Neuronal stem cell (in vitro differentiated cells): ENCODE data around the gene B3GALNT2.

Source experiments
- DNase-seq: peaks from one replicate; pipeline ENCODE4 v3.0.0-alpha.2; 2013; ENCODE audit warnings: low spot score
- H2AFZ ChIP-seq: one replicate; pipeline ENCODE4 v1.6.1; 2013; ENCODE audit warnings: mild to moderate bottlenecking, low read length, inconsistent platforms
- H2AK5ac ChIP-seq: 2 replicates; pipeline ENCODE4 v1.6.1; 2013; ENCODE audit warnings: low read depth, mild to moderate bottlenecking, inconsistent platforms, low read length, moderate library complexity, mixed read lengths
- H2BK120ac ChIP-seq: 2 replicates; pipeline ENCODE4 v1.6.1; 2013; ENCODE audit warnings: low read depth, mild to moderate bottlenecking, inconsistent platforms, low read length, moderate library complexity, mixed read lengths
- H2BK12ac ChIP-seq: one replicate; pipeline ENCODE4 v1.6.1; 2013; ENCODE audit warnings: low read length, inconsistent platforms
- H2BK15ac ChIP-seq: 2 replicates; pipeline ENCODE4 v1.6.1; 2013; ENCODE audit warnings: mild to moderate bottlenecking, low read length, inconsistent platforms, mixed read lengths
- H2BK5ac ChIP-seq: one replicate; pipeline ENCODE4 v1.6.1; 2013; ENCODE audit warnings: inconsistent platforms, mild to moderate bottlenecking, low read length, moderate library complexity
- H3K14ac ChIP-seq: one replicate; pipeline ENCODE4 v1.6.1; 2013; ENCODE audit warnings: low read length, inconsistent platforms
- H3K18ac ChIP-seq: 2 replicates; pipeline ENCODE4 v1.6.1; 2013; ENCODE audit warnings: low read length, inconsistent platforms
- H3K23ac ChIP-seq: 2 replicates; pipeline ENCODE4 v1.6.1; 2013; ENCODE audit warnings: low read depth, mild to moderate bottlenecking, mixed read lengths, low read length, inconsistent platforms; ENCODE audit not compliant: poor library complexity
- H3K27ac ChIP-seq: replicated peaks from 3 replicates; pipeline ENCODE4 v1.5.1; 2013; ENCODE audit warnings: low read length, inconsistent platforms
- H3K27me3 ChIP-seq, 3 experiments: 2 replicates each; pipeline ENCODE4 v1.6.1; 2013; ENCODE audit warnings: low read length in 3 of 3, mild to moderate bottlenecking in 2 of 3, inconsistent platforms in 1 of 3, low read depth in 1 of 3, mixed read lengths in 1 of 3, moderate library complexity in 1 of 3; ENCODE audit not compliant: control insufficient read depth in 3 of 3, insufficient read depth in 3 of 3
- H3K36me3 ChIP-seq, 2 donors: replicated peaks in 1 of 2; 2 replicates each; pipeline ENCODE4 v1.6.1; 2013; ENCODE audit warnings: low read length in 2 of 2; ENCODE audit not compliant: control insufficient read depth in 2 of 2, insufficient read depth in 2 of 2
- H3K4ac ChIP-seq: 2 replicates; pipeline ENCODE4 v1.6.1; 2013; ENCODE audit warnings: inconsistent platforms, mild to moderate bottlenecking, low read length, moderate library complexity
- H3K4me1 ChIP-seq, 2 donors: 1 replicate in 1 of 2; 2 replicates in 1 of 2; pipeline ENCODE4 v1.6.1; 2013; ENCODE audit warnings: low read length in 2 of 2, low read depth in 1 of 2; ENCODE audit not compliant: control insufficient read depth in 2 of 2, insufficient read depth in 1 of 2
- H3K4me2 ChIP-seq: one replicate; pipeline ENCODE4 v1.6.1; 2013; ENCODE audit warnings: mild to moderate bottlenecking, low read length, inconsistent platforms; ENCODE audit not compliant: insufficient read depth, poor library complexity, severe bottlenecking
- H3K4me3 ChIP-seq, 2 donors: 2 replicates each; pipeline ENCODE4 v1.5.1; 2013; ENCODE audit warnings: low read length in 2 of 2, mild to moderate bottlenecking in 2 of 2, inconsistent platforms in 1 of 2, moderate library complexity in 1 of 2
- H3K79me1 ChIP-seq: one replicate; pipeline ENCODE4 v1.6.1; 2013; ENCODE audit warnings: low read depth, mild to moderate bottlenecking, inconsistent platforms, low read length, moderate library complexity
- H3K9ac ChIP-seq: one replicate; pipeline ENCODE4 v1.6.1; 2013; ENCODE audit warnings: mild to moderate bottlenecking, low read depth, low read length, inconsistent platforms; ENCODE audit not compliant: poor library complexity
- H3K9me3 ChIP-seq, 2 donors: replicated peaks in 1 of 2; 2 replicates each; pipeline versions ENCODE3 to v1.6.1; 2013; ENCODE audit warnings: low read length in 2 of 2, mild to moderate bottlenecking in 2 of 2, inconsistent platforms in 1 of 2, low read depth in 1 of 2, mixed read lengths in 1 of 2, moderate library complexity in 1 of 2; ENCODE audit not compliant: control insufficient read depth in 2 of 2, insufficient read depth in 1 of 2
- H4K8ac ChIP-seq: one replicate; pipeline ENCODE4 v1.6.1; 2013; ENCODE audit warnings: low read depth, mild to moderate bottlenecking, inconsistent platforms, low read length, moderate library complexity
- H4K91ac ChIP-seq: one replicate; pipeline ENCODE4 v1.6.1; 2013; ENCODE audit warnings: low read length, low read depth, mild to moderate bottlenecking, inconsistent platforms; ENCODE audit not compliant: poor library complexity
- WGBS, 2 donors: extraction: QIAGEN DNeasy Blood & Tissue Kit; methylation state at CpG; one replicate each; pipeline ENCODE4 v1.1.7; 2013; ENCODE audit warnings: missing lambda C conversion rate in 2 of 2, mixed read lengths in 1 of 2; ENCODE audit not compliant: insufficient read length in 2 of 2, insufficient replicate concordance in 1 of 2; ENCODE audit errors: extremely low coverage in 2 of 2; 5-methylcytosine and 5-hydroxymethylcytosine counted together

The B3GALNT2 gene

DNA sequence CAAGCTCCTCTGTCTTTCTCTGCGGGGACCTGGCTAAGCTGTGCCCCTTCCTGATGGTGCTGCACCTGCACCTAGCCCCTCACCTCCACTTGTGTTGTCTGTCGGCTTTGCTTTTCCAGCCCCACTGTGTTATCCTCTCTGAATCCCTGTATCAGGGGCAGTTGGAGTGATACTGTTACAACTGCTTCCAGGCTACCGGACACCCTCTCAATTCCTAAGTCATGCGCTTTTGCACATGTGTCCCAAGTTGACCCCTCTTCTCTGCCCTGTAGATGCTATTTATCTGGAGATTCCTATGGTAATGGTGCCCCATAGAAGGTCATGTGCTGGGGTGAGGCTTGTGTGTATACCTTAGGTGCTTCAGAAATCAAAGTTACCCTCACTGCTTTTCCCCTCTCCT, 78.1 kb downstream of the B3GALNT2 start:
- Histone ChIP-seq H2AK5ac (no peak overlapping the region), H3K4me1 (peaks cover 0 to 6% of the 10 kb centered on the region in 2 donors), H3K9ac (no peak overlapping the region), H2BK12ac (no peak overlapping the region), H3K36me3 (peaks cover 0 to 10% of the 10 kb centered on the region in 2 donors), H3K79me1 (no peaks in the 10 kb centered on the region), H3K4me2 (no peak overlapping the region), H3K4ac (no peak overlapping the region), H3K23ac (no peak overlapping the region), H2AFZ (no peak overlapping the region), H3K27ac (no peak overlapping the region), H4K8ac (no peak overlapping the region), H3K27me3 (no peaks in the 10 kb centered on the region), H4K91ac (no peak overlapping the region), H2BK15ac (no peak overlapping the region), H2BK120ac (no peak overlapping the region), H3K9me3 (no peaks in the 10 kb centered on the region), H2BK5ac (no peak overlapping the region), H3K14ac (no peak overlapping the region), H3K4me3 (no peak overlapping the region), H3K18ac (no peak overlapping the region)
- DNase-seq: no peak
- no CpG with 5 or more reads among the region's 4 CpGs for WGBS, 2 donors

DNA sequence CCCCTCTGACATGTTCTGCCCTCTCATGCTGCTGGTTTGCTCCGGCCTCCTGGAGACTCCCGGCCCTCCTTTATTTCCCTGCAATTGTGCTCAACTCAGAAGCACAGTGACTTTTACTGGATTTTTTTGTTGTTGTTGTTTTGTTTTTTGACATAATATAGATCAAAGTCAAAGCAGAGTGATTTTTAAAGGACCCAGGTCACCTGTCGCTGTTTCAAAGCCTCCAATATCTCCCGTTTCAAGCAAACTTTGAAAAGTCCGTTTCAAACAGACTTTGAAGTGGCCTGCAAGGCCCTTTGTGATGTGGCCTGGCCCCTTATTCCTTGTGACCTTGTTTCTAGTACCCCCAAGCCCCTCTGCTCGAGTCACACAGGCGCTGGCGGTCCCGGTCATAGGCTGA, 78.9 kb downstream of the B3GALNT2 start:
- Histone ChIP-seq H3K4me2 (no peak overlapping the region), H2BK12ac (no peak overlapping the region), H3K79me1 (no peaks in the 10 kb centered on the region), H3K4me1 (peaks cover 0 to 6% of the 10 kb centered on the region in 2 donors), H3K18ac (no peak overlapping the region), H3K27me3 (no peaks in the 10 kb centered on the region), H4K91ac (no peak overlapping the region), H3K36me3 (peaks cover 0 to 10% of the 10 kb centered on the region in 2 donors), H3K4me3 (no peak overlapping the region), H4K8ac (no peak overlapping the region), H2BK5ac (no peak overlapping the region), H3K9me3 (no peaks in the 10 kb centered on the region), H3K23ac (no peak overlapping the region), H2AFZ (no peak overlapping the region), H2AK5ac (no peak overlapping the region), H2BK15ac (no peak overlapping the region), H2BK120ac (no peak overlapping the region), H3K14ac (no peak overlapping the region), H3K27ac (no peak overlapping the region), H3K4ac (no peak overlapping the region), H3K9ac (no peak overlapping the region)
- no peak for DNase-seq
- WGBS, 2 donors: no CpG with 5 or more reads among the region's 9 CpGs

DNA sequence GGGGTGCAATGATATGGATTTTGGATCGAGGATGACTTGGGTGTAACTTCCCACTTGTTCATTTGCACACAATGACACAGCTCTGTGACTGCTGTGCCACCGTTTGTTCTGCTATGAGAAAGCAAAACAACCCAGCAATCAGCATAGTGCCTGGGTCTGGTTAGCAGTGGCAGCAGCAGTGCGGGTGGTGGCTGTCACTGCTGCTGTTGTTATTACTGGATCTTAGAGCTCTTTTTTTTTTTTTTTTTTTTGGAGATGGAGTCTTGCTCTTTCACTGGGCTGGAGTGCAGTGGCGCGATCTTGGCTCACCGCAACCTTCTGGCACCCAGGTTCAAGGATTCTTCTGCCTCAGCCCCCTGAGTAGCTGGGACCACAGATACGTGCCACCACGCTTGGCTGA, 80.2 kb downstream of the B3GALNT2 start:
- Histone ChIP-seq H2AK5ac (no peak overlapping the region), H3K18ac (no peak overlapping the region), H3K9ac (no peak overlapping the region), H4K91ac (no peak overlapping the region), H3K4ac (no peak overlapping the region), H3K23ac (no peak overlapping the region), H3K9me3 (no peaks in the 10 kb centered on the region), H4K8ac (no peak overlapping the region), H2AFZ (no peak overlapping the region), H3K27ac (no peak overlapping the region), H3K79me1 (no peaks in the 10 kb centered on the region), H2BK15ac (no peak overlapping the region), H2BK120ac (no peak overlapping the region), H2BK5ac (no peak overlapping the region), H3K14ac (no peak overlapping the region), H3K4me3 (no peak overlapping the region), H3K4me2 (no peak overlapping the region), H3K27me3 (no peaks in the 10 kb centered on the region), H2BK12ac (no peak overlapping the region), H3K4me1 (peaks cover 0 to 6% of the 10 kb centered on the region in 2 donors), H3K36me3 (peaks cover 0 to 10% of the 10 kb centered on the region in 2 donors)
- DNase-seq: no peak
- WGBS, 2 donors: no CpG with 5 or more reads among the region's 8 CpGs

DNA sequence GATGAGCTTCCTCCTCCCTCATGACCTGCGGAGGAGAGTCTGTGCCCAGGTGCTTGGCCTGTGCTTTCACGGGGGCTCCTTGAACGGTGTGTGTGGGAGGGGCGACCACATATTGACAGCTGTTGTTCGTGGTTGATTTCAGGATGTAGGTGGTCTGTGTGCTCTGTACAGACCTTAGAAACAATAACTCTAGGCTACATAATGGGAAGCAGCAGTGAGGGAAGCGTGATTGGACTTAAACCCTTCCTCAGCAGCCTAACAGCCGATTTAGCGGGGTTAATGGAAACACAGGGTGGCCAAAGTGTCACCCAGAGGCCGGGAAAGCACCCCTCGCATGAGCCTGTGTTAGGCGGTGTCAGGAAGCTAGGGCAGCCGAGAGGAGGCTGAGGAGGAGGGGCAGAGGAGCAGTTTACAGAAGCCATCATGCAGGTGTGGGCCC, 81.0 kb downstream of the B3GALNT2 start:
- Histone ChIP-seq H3K36me3 (peaks cover 0 to 13% of the 10 kb centered on the region in 2 donors), H2BK12ac (no peak overlapping the region), H3K9me3 (no peaks in the 10 kb centered on the region), H3K4me3 (no peak overlapping the region), H2BK120ac (no peak overlapping the region), H3K27me3 (no peaks in the 10 kb centered on the region), H3K18ac (peak overlapping the region; percentile 7), H4K91ac (no peak overlapping the region), H4K8ac (no peak overlapping the region), H3K9ac (peak overlapping the region; percentile 2), H3K4me2 (no peak overlapping the region), H2AFZ (no peak overlapping the region), H2AK5ac (no peak overlapping the region), H3K23ac (peak overlapping the region; percentile 11), H3K14ac (no peak overlapping the region), H3K4me1 (peaks cover 0 to 6% of the 10 kb centered on the region in 2 donors), H2BK15ac (no peak overlapping the region), H3K79me1 (no peaks in the 10 kb centered on the region), H3K4ac (no peak overlapping the region), H2BK5ac (no peak overlapping the region), H3K27ac (no peak overlapping the region)
- no peak for DNase-seq
- WGBS, 2 donors: no CpG with 5 or more reads among the region's 12 CpGs
